ELF-1 (cell line): ENCODE data around the gene PPCDC.
"Not testable (repeated sequence)": the region's sequence is repeated elsewhere in the genome, so short reads cannot be mapped to it uniquely, and the experiment has no call there.

Source experiments
- DNase-seq: peaks from one replicate; pipeline ENCODE4 v3.0.0-alpha.2; 2016; ENCODE audit warnings: low read depth, low spot score

PPCDC gene

DNA sequence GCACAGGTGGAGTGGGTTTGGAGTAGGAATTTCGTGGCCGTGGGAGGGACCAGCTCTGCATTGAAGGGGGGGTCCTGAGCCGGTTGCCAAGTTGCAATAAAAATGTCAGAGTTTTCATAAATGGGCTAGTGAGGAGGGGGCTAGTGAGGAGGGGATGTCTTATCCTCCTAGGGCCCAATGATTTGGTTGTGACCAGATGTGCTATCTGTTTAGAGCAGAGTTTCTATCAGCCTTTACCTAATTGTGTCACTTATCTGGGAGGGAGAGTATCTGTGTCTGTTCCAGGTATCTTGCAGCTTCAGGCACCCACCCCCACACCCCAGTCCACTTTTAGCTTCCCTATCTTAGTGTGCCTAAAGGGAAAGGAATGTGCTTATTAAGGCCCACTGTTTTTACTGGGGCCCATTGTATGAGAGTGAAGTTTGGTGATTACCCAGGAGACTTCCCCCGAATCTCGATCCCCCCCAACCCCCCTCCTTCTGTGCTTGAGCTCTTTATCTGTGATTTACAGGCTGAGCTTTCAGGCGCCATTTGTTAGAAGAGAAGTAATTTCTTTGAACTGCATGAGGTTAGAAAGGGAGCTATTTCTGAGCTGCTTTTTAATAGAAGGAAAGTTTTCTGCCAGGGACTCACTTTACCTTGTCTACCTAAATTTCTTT is 42.6 kb downstream of the PPCDC start:
- no peak for DNase-seq

DNA sequence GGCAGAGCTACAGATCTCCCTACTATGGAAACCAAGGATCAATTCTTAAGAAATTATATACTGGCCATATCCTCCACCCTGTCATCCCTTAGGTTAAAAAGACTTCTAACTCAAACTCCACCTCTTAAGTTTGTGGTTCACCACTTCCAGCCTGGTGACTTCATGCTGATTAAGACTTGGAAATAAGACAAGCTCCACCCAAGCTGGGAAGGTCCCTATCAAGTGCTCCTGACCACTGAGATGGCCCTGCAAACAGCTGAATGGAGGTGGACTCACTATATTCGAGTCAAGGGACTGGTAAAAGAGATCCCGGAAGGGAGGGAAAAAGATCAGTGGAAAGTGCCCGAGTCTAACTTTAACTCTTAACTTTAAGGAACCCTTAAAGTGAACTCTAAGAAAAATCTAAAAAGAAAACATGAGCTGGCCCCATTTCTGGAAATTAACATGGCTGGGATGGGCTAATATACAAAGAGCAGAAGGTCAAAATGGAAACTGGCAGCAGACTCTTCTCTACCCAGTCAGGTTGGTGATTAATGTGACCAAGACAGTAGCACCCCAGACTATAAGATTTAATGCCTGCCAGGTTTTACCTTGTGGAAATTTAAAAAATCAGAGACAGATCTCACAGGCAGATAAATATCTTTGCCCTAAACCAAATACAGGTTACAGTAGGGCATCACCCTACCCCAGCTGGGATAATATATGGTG is 43.9 kb downstream of the PPCDC start:
- no peak for DNase-seq

DNA sequence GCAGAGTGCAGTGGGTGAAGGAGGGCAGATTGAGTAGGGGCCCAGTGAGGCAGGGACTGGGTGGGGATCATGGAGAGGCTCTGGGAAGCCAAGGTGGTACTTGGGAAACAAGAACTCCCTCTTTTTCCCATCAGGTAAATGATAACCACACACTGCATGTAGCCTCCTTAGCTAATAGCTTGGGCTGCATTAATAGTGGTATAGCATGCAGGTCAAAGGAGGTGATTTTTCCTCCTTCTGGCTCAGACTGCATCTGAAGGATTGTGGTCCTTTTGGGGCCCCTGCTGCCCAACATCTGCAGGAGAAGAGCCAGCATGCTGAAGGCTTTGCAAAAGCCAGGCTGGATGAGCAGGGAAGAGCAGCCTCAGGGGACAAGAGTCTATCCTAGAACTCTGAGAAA is 45.4 kb downstream of the PPCDC start:
- no peak for DNase-seq

DNA sequence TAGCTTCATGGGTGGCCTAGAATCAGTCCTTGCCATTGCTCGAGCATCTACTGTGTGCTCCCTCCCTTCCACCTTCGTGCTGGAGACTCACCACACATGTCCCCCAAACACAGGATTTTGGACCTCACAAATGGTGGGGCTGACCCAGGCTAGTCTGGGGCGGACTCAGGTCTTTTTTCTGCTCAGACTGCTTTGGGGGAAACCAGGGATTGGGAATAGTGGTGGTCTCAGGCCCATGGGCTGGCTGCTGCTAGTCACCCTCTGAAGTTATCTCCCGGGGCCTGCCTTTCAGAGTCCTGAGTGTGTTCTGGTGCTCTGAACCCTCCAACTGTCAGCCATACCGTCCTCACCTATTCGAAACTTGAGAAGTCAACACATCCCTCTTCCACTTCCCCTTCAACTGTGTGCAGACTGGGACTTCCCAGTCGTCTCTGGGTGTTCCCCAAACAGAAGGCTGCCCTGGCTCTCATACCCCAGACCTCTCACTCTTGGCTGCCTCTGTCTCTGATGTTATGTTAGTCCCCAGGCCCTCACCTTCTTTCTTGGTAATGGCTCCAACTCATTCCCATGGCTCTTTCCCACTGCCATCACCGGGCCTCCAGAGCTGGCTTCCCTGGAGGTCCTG is 46.0 kb downstream of the PPCDC start:
- no peak for DNase-seq

DNA sequence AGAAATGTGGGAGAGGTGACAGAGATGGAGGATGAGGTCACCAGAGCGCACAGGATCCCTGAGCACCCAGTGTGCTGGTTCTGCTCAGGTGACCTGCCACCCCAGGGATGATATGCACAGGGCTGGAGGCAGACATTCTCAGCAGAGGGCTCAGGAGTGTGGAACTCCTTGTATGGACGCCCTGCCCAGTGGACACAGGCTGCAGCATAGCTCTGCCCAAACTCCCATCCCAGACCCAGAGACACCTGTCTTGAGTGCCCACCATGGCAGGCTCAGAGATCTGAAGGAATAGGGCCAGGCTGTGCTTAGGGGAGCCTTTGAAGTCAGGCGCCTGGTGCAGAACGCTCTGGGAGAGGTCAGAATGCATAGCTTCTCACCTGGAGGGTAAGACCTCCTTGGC is 47.3 kb downstream of the PPCDC start:
- no peak for DNase-seq

DNA sequence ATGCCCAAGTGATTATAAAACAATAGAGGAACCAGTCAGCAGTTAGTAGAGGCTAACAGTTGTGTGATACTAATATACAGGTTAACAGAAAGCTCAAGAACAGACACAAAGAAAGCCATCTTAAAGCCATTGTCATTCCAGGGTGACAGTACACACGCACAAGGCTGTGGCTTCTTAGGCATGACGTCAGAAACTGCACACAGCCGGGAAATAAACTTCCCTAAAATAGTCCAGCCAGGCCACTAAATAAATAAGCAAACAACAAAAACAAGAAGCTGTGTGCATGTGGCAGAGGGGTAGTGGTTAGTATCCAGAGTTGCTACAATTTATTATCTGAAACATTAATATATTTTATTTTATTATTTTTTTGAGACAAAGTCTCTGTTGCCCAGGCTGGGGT is 49.8 kb downstream of the PPCDC start:
- no peak for DNase-seq

DNA sequence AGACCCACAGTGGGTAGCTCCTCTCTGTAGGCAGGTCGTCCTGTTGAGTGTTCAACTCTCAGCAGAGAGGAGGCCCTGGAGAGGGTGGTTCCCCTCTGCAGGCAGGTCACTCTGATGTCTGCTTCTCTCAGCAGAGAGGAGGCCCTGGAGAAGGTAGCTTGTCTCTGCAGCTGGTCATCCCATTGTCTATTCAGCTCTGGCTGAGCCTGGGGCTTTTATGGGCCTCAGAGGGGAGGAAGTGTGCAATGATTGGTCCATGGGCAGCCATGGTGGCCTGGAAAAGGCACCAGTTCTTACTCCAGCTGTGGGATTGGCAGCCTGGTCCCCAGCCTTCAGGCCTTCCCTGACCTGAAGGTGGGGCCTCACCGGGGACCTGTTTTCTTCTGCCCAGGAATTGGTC is 52.9 kb downstream of the PPCDC start:
- DNase-seq: no peak

DNA sequence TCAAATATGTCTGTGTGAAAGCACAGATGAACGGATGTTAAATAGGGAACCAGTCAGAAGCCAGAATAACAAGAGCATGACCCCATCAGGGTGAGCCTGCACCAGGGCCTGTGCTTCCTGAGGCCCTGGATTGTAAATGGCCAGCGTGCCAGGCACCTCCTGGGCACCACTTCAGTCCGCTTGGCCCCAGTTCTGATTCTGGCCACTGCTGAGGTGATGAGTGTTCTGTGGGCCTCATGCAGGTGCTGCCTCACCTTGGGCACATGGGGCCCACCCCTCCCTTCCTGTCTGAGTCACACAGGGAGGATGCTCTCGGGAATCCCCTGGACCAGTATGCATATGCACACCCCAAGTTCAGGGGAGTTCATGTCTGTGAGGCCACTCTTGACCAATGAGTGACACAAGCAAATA is 54.2 kb downstream of the PPCDC start:
- not testable (repeated sequence) for DNase-seq

DNA sequence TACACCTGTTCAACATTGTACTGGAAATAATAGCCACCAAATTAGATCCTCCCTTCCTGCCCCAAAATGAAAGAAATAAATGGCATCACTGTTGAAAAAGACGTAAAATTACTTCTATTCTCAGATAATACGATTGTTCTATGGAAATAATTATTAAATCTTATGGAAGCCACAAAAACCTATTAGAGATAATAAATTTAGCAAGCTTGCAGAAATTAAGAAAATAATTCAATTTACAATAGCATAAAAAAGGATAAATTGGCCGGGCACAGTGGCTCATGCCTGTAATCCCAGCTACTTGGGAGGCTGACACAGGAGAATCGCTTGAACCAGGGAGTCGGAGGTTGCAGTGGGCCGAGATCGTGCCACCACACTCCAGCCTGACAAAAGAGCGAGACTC is 57.8 kb downstream of the PPCDC start:
- DNase-seq: no peak

DNA sequence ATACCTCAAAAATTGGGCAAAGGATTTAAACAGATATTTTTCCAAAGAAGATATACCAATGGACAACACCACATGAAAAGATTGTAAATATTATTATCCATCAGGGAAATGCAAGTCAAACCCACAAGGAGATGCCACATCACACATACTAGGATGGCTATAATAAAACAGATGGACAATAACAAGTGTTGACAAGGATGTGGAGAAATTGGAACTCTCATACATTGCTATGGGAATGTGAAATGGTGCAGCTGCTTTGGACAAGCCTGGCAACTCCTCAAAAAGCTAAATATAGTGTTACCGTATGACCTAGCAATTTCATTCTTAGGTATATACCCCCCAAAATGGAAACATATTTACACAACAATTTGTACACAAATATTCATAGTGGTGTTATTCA is 59.3 kb downstream of the PPCDC start:
- DNase-seq: no peak

DNA sequence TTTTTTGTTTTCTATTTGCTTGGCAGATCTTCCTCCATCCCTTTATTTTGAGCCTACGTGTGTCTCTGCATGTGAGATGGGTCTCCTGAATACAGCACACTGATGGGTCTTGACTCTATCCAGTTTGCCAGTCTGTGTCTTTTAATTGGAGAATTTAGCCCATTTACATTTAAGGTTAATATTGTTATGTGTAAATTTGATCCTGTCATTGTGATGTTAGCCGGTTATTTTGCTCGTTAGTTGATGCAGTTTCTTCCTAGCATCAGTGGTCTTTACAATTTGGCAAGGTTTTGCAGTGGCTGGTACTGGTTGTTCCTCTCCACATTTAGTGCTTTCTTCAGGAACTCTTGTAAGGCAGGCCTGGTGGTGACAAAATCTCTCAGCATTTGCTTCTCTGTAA is 62.3 kb downstream of the PPCDC start:
- not testable (repeated sequence) for DNase-seq

DNA sequence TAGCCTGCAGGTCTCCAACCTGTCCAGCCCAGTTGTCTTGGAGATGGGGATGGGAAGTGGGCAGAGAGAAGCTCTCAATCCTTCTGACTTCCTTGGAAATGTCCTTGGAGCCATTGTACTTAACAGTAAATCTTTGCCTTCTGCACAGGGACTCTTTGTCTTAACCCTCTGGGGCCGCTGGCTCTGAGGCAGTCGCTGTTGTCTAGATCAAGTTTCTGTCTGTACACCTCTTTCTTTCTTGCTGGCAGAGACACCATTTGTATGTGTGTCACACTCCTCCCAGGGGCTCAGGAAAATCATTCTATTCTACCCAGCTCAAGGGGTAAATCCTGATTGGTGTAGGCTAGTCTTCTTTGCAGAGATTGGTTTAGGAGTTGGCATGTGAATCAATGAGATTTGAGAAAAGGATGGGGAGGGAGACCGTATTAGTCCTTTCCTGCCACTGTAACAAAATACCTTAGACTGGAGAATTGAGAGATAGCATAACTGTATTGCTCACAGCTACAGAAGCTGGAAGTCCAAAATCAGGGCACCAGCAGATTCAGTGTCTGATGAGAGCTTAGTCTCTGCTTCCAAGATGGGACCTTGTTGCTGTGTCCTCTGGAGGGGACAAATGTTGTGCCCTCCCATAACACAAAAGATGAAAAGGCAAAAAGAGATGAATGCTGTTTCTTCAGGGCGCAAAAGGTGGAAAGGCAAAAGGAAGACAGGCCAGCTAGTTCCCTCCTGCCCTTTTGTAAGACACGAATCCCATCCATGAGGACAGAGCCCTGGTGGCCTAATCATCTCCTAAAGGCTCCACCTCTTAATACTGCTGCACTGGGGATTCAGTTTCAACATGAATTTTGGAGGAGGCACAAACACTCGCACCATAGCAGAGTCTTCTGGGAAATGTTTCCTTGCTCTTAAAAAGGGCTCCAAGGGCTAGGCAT is 66.3 kb downstream of the PPCDC start:
- DNase-seq: no peak

DNA sequence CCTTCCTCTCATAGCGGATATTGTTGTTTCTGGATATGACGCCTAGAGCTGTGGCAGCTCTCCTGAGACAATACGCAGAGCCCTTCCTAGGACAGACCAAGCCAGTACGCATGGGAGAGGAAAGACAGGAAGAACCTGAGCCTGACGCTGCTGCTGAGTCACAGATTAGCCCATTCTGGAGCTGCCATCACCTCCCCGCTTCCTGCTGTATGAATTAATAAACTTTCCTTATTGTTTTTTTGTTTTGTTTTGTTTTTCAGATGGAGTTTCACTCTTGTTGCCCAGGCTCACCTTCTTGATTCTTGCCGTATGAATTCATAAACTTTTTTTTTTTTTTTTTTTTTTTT is 67.0 kb downstream of the PPCDC start:
- peak; percentile 36 for DNase-seq

DNA sequence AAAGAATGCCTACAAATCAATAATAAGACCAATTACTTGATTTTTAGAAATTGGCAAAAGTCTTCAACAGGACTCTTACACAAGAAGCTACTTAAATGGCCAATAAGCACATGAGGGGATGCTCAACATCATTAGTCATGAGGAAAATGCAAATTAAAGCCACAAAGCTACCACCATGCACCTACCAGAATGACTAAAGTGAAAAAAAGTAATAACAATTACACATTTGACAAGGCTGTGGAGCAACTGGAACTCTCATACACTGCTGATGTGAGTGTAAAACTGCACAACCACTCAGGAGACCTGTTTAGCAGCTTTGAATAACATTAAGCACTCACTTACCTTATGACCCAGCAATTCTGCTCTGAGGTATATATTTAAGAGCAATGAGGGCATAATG is 68.4 kb downstream of the PPCDC start:
- DNase-seq: no peak

DNA sequence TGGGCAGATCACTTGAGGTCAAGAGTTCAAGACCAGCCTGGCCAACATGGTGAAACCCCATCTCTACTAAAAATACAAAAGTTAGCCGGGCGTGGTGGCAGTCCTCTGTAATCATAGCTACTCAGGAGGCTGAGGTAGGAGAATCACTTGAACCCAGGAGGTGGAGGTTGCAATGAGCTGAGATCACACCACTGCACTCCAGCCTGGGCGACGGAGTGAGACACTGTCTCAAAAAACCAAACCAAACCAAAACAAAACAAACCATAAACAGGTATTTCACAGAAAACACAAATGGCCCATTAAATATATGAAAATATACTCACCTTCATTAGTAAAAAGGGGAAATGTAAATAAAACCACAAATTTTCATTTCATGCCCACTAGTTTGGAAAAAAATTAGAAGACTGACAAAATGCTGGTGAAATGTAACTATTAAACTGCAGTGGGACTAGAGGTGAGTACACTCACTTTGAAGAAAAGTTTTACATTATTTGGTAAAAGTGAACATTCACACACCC is 71.6 kb downstream of the PPCDC start:
- DNase-seq: not testable (repeated sequence)

DNA sequence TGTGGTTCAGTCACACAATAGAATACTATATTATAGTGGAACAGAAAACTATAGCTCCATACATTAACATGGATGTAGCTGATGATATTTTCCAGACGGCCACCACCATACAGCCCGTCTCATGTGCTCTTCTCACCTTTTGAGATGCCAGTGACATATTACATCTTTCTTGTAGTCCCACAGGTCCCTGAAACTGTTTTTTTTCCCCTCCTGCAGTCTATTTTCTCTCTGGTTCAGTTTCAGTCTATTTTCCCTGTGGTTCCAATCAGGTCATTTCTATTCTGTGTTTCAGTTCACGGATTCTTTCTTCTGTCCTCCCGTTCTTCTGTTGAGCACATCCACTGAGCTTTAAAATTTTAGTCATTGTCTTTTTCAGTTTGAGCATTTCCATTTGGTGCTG is 72.2 kb downstream of the PPCDC start:
- DNase-seq: no peak

DNA sequence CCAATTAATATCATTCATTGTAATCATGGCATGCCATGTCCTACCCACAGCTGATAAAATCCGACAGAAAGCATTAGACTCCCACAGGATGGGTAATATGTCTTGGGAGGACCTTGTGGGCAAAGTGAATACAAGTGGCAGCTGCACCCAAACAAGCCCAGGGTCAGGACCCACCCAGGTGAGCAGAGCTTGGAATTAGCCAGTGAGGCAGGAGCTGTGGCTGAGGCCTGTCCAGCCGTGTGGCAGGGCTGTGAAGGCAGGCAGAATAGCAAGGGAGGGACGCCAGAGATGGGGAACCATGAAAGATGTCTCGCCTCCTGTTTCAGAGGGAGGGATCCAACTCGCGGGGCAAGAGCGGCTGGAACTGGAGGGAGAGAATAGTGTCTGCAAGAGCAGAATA is 74.5 kb downstream of the PPCDC start:
- DNase-seq: no peak

DNA sequence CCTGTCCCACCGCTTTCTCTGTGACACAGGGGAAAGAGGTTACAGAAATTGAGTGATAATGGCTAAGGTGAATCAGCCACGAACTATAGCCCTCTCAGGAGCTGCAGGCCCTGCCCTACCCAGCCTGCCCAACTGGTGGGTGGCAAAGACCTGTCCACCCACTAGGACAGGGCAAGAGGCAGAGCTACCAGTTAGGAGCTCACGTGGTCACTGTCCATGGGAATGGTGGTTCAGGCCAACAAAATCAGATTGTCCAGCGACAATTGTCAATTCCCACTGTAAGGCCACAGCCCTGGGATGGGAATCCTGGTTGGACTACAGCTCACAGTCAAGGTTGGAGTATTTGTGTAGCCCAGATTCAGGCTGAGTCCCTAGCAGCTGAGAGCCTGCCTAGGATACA is 75.0 kb downstream of the PPCDC start:
- no peak for DNase-seq
